H7 (cell line): ENCODE data around the gene MZF1. TPM values are rescaled to one million over a fixed set of nuclear protein-coding genes. Genes with fewer than 3 reads are reported as not detected.
"Not testable (repeated sequence)": the region's sequence is repeated elsewhere in the genome, so short reads cannot be mapped to it uniquely, and the experiment has no call there.

Experiments used
- DNase-seq: peaks from one replicate; pipeline ENCODE4 v3.0.0; 2012
- H3K27me3 ChIP-seq: 2 replicates; pipeline ENCODE4 v1.6.0; 2011; ENCODE audit warnings: mild to moderate bottlenecking, low read length; ENCODE audit not compliant: control insufficient read depth, insufficient read depth
- H3K36me3 ChIP-seq: replicated peaks from 2 replicates; pipeline ENCODE4 v1.5.1; 2011; ENCODE audit warnings: low read length; ENCODE audit not compliant: control insufficient read depth, insufficient read depth
- H3K4me3 ChIP-seq: 2 replicates; pipeline ENCODE4 v1.5.1; 2011; ENCODE audit warnings: low read depth, mild to moderate bottlenecking, control low read depth, low read length, moderate library complexity; ENCODE audit not compliant: insufficient read depth
- total RNA-seq: library from RNA; depleted of rRNA; stranded (reverse); fragments of >200 nt; shearing (Covaris generic); gene quantifications from 2 replicates; pipeline ENCODE4 v1.2.3, GENCODE V29; 2014

The MZF1 gene
- total RNA-seq, 1 experiment from 2014 or later = 11.0 TPM

- Histone ChIP-seq H3K4me3 (peak within 1 kb of the TSS; percentile 97), H3K36me3 (peaks cover 37% of the 10 kb centered on the region), H3K27me3 (peaks cover 10% of the 10 kb centered on the region)
- peak; percentile 100 for DNase-seq
These were observed 29.1 kb downstream of the MZF1 start, which contains the start of gene TRIM28 for GRCh38 chr19:58543826-58544590. TRIM28 (plus strand) TSS chr19:58544064; CDS start chr19:58544758, 694 bp downstream.

DNA sequence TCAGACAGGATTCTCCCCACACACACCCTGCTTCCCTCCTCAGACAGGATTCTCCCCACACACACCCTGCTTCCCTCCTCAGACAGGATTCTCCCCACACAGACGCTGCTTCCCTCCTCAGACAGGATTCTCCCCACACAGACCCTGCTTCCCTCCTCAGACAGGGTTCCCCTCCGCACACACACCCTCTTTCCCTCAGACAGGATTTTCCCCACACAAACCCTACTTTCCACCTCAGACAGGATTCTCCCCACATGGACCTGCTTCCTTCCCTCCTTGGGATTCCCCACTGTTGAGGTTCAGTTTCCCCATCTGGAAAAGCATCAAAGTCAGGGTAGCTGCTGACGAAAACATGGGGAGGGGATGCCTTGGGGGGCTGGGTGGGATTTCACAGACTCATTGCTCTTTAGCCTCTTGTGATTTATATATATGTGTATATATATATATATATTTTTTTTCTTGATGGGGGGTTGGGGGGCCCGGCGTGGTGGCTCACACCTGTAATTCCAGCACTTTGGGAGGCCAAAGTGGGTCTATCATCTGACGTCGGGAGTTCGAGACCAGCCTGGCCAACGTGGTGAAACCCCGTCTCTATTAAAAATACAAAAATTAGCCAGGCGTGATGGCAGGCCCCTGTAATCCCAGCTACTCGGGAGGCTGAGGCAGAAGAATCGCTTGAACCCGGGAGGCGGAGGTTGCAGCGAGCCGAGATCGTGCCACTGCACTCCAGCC, 30.3 kb downstream of the MZF1 start:
- not testable (repeated sequence) for H3K27me3 ChIP-seq, DNase-seq, H3K4me3 ChIP-seq
- peaks cover 25% of the 10 kb centered on the region for H3K36me3 ChIP-seq

GRCh38 chr19:58539169-58539559, 34.0 kb downstream of the MZF1 start:
- H3K36me3 ChIP-seq, DNase-seq, H3K4me3 ChIP-seq, H3K27me3 ChIP-seq: not testable (repeated sequence)

DNA sequence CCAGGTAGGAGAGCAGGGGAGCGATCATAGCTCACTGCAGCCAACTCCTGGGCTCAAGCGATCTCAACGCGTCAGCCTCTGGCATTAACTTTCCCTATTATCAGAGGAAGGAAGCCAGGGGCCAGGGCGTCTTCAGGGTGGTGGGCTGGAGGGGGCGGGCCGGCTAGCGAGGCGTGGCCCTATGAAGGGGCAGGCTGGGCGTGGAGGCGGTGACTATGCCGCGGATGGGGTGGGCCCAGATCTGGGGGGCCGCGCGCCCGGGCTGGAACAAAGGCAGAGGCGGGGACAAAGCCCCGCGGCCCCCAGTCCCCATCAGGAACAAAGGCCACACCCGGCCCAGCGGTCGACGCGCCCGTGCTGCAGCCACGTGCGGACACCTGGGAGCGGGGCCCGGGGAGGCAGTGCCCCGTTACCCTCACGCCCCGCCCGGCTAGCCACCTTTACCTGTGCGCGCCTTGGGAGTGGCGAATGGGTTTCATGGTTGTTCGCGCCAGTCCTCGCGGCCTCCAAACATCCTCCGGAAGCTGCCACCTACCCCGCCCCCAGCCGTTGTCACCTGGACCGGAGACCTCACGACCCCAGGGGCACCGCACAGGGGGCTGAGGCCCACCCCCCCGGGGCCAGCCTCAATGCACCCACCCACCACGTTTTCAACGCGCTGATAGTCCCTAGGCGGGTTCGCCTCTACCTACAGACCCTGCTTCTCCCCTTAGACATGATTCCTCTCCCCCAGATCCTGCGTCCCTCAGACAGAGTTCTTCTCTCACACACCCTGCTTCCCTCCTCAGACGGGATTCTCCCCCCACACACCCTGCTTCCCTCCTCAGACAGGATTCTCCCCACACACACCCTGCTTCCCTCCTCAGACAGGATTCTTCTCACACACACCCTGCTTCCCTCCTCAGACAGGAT, 34.6 kb downstream of the MZF1 start:
- Histone ChIP-seq H3K27me3 (peaks cover 10% of the 10 kb centered on the region), H3K4me3 (peak overlapping the region; percentile 46), H3K36me3 (no peaks in the 10 kb centered on the region)
- peak; percentile 98 for DNase-seq

DNA sequence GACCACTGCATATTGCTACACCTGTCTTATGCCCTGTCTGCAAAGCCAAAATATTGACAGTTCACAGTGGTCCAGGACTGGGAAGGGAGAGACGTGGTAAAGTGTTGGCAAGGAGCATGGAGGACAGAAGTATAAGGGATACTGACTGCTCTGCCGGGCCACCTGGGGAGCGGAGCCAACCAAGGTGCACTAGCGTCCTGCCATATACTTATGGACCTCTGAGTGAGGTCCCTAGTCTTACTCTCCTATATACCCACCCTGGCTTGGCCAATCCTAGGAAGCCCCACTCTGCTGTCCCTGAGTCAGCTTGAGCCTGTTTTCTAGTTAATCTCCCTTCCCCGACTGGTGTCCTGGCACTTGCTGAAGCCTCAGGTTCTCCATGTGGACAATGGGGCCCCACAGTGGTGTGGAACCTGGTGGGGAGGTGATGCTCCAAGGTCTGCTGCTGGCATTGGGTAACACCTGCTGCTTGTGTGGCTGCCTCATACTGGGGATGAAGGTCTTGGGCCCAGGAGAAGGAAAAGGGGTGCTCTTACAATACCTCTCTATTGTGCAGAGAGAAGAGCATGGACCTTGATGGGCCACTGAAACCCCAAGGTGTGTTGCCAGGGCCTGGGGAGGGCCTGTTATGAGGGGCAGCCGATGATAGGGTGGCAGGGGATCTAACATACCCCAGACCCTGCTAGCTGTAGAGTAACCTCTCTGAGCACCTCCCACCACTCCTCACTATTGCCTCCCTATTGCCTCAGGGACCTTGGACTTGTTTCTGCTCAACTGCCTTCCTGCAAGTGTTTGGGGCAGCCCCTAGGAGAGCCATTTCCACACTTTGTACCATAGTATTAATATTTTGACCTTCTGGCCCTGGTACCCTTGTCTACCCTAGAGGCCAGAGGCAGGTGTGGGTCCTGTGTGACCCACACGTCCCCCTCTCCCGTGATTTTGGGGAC, 36.0 kb downstream of the MZF1 start:
- no peak for DNase-seq
- no peak overlapping the region for H3K4me3 ChIP-seq
- H3K36me3 ChIP-seq = no peaks in the 10 kb centered on the region
- H3K27me3 ChIP-seq = peaks cover 6% of the 10 kb centered on the region

DNA sequence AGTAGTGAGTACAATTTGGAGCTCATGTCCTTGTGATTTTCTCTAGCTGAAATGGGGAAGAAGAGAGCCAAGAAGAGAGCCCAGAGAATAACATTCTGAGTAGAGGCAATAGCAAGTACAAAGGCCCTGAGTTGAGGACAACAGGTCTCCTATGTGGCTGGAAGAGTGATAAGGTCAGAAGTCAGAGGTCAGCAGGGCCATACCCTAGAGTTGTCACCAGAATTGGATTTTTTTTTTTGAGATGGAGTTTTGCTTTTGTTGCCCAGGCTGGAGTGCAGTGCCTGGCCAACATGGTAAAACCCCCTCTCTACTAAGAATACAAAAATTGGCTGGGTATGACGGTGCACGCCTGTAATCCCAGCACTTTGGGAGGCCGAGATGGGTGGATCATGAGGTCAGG, 37.3 kb downstream of the MZF1 start:
- no peak for DNase-seq
- Histone ChIP-seq H3K36me3 (no peaks in the 10 kb centered on the region), H3K4me3 (no peak overlapping the region), H3K27me3 (peaks cover 6% of the 10 kb centered on the region)

DNA sequence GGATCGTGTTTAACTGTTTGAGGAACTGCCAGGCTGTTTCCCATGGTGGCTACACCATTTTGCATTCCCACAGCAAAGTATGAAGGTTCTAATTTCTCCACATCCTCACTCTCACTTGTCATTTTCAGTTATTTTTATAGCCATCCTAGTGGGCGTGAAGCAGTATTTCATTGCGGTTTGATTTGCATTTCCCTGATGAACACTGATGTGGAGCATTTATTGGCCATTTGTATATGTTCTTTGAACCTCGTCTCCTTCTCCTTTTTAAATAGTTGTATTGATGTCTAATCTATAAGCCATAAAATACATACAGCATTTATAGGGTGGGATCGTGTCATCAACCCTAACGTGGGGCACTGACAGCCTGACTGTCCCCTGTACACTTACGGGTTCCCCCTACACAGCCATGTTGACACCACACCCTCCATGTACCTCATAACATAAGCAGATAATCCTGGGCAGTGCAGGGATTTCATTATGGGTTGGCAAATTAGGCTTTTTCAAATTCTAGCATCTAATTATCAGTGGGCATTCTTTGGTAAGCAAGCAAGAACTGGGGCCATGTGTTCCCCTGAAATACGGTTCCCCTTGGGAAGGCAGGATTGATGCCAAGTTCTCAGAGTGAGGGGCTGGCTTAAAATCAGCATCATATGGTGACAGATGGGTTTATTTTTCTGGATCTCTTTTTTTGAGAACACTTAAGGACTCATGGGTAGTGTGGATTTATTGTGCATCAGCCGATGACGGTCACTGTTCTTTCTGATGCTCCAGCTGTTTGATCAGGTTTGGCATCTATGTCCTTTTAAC, 41.9 kb downstream of the MZF1 start:
- DNase-seq = no peak
- H3K4me3 ChIP-seq = no peak overlapping the region
- H3K36me3 ChIP-seq = no peaks in the 10 kb centered on the region
- H3K27me3 ChIP-seq = no peaks in the 10 kb centered on the region

DNA sequence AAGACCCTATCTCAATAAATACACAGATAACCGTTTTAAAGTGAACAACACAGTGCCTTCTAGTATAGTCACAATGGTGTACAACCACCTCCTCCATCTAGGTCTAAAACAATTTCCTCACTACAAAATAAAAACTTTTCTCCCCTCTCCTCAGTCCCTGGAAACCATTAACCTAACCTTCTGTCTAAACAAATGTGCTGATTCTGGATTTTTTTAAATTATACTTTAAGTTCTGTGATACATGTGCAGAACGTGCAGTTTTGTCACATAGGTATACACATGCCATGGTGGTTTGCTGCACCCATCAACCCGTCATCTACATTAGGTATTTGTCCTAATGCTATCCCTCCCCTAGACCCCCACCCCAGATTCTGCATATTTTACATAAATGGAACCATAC, 43.7 kb downstream of the MZF1 start:
- Histone ChIP-seq H3K27me3 (no peaks in the 10 kb centered on the region), H3K36me3 (no peaks in the 10 kb centered on the region), H3K4me3 (no peak overlapping the region)
- no peak for DNase-seq

- Histone ChIP-seq H3K36me3 (no peaks in the 10 kb centered on the region), H3K27me3 (no peaks in the 10 kb centered on the region), H3K4me3 (no peak overlapping the region)
- peak; percentile 46 for DNase-seq
These were observed 50.4 kb downstream of the MZF1 start for GRCh38 chr19:58522709-58523108.

- Histone ChIP-seq H3K27me3 (no peaks in the 10 kb centered on the region), H3K36me3 (no peaks in the 10 kb centered on the region; the same call in 1 of the 2 replicates), H3K4me3 (no peak overlapping the region)
- no peak for DNase-seq
These were observed 51.5 kb downstream of the MZF1 start for GRCh38 chr19:58521651-58522050.

- peak overlapping the region; percentile 83 for H3K4me3 ChIP-seq
- DNase-seq = no peak
- no peaks in the 10 kb centered on the region for H3K27me3 ChIP-seq
- no peaks in the 10 kb centered on the region; the same call in 1 of the 2 replicates for H3K36me3 ChIP-seq
These were observed 52.9 kb downstream of the MZF1 start for GRCh38 chr19:58520257-58520599.

- Histone ChIP-seq H3K27me3 (no peaks in the 10 kb centered on the region), H3K36me3 (no peaks in the 10 kb centered on the region; the same call in 1 of the 2 replicates), H3K4me3 (peak within 1 kb of the TSS; percentile 83)
- peak; percentile 98 for DNase-seq
These were observed 53.5 kb downstream of the MZF1 start, which contains the start of gene ZBTB45 for GRCh38 chr19:58519355-58520256. ZBTB45 (minus strand) TSS chr19:58519810; CDS start chr19:58517673, 2,137 bp downstream.
